ENCODE data around the gene NLK.

Gene NLK

GRCh38 chr17:28119046-28119445 lies 76.6 kb downstream of the NLK start:
- no peak overlapping the region for H3K4me3 ChIP-seq (ENCODE audit: low read depth, low read length)
- no peak for TF ChIP-seq CTCF (conservative IDR thresholded peaks at IDR 0.05; ENCODE audit: low read depth, low read length)
- DNase-seq (ENCODE audit: low read depth): no peak

- DNase-seq (ENCODE audit: low read depth): no peak
- no peak for TF ChIP-seq CTCF (conservative IDR thresholded peaks at IDR 0.05; ENCODE audit: low read depth, low read length)
Observed at GRCh38 chr17:28119560-28119959, 77.1 kb downstream of the NLK start.

GRCh38 chr17:28120766-28121165 lies 78.3 kb downstream of the NLK start:
- TF ChIP-seq CTCF (conservative IDR thresholded peaks at IDR 0.05; ENCODE audit: low read depth, low read length): no peak
- DNase-seq (ENCODE audit: low read depth): no peak
- H3K4me3 ChIP-seq (ENCODE audit: low read depth, low read length): no peak overlapping the region

More at GRCh38 chr17:28119560-28119959, 77.1 kb downstream of the NLK start:
- no peak overlapping the region for H3K4me3 ChIP-seq (ENCODE audit: low read depth, low read length)

GRCh38 chr17:28124962-28125361 lies 82.5 kb downstream of the NLK start:
- no peak for DNase-seq (ENCODE audit: low read depth)
- H3K4me3 ChIP-seq (ENCODE audit: low read depth, low read length): no peak overlapping the region
- no peak for TF ChIP-seq CTCF (conservative IDR thresholded peaks at IDR 0.05; ENCODE audit: low read depth, low read length)

- no peak overlapping the region for H3K4me3 ChIP-seq (ENCODE audit: low read depth, low read length)
- DNase-seq (ENCODE audit: low read depth): peak; percentile 31
- TF ChIP-seq CTCF (conservative IDR thresholded peaks at IDR 0.05; ENCODE audit: low read depth, low read length): no peak
Observed at GRCh38 chr17:28125526-28126378, 83.3 kb downstream of the NLK start.

- H3K4me3 ChIP-seq (ENCODE audit: low read depth, low read length): no peak overlapping the region
- DNase-seq (ENCODE audit: low read depth): no peak
- no peak for TF ChIP-seq CTCF (conservative IDR thresholded peaks at IDR 0.05; ENCODE audit: low read depth, low read length)
Observed at GRCh38 chr17:28127196-28127595, 84.7 kb downstream of the NLK start.

GRCh38 chr17:28128779-28129178 lies 86.3 kb downstream of the NLK start:
- no peak for DNase-seq (ENCODE audit: low read depth)
- TF ChIP-seq CTCF (conservative IDR thresholded peaks at IDR 0.05; ENCODE audit: low read depth, low read length): no peak

More at GRCh38 chr17:28128779-28129178, 86.3 kb downstream of the NLK start:
- H3K4me3 ChIP-seq (ENCODE audit: low read depth, low read length): no peak overlapping the region

Measured in choroid plexus epithelial cell (primary cell).